HEK293T (cell line): ENCODE results near the gene ANKFN1.

Experiments
- ARNT ChIP-seq: fragments of 450-650 bp; IDR thresholded peaks from 2 replicates; pipeline ENCODE4 v1.6.1; 2017; ENCODE audit warnings: mild to moderate bottlenecking
- BHLHE40 ChIP-seq: fragments of 450-650 bp; IDR thresholded peaks from 2 replicates; pipeline ENCODE4 v1.6.1; 2016; ENCODE audit warnings: mild to moderate bottlenecking, moderate library complexity, borderline replicate concordance
- ELF4 ChIP-seq: fragments of 450-650 bp; IDR thresholded peaks from 2 replicates; pipeline ENCODE4 v1.6.1; 2017; ENCODE audit warnings: antibody characterized with exemption
- FOXK2 ChIP-seq: fragments of 450-650 bp; IDR thresholded peaks from 2 replicates; pipeline ENCODE4 v1.6.1; 2016; ENCODE audit warnings: mild to moderate bottlenecking

- no peak for TF ChIP-seq ARNT
- no peak for TF ChIP-seq BHLHE40
- no peak for TF ChIP-seq ELF4
- TF ChIP-seq FOXK2, result no peak
Observed at GRCh38 chr17:56291226-56291805, 138.0 kb downstream of the ANKFN1 start.
